Prostate gland (tissue), 2 donors: ENCODE data around the gene OOSP4A.

Experiments
- POLR2A ChIP-seq: fragments of 450-650 bp; IDR thresholded peaks from one replicate; pipeline ENCODE4 v1.6.1; 2016; ENCODE audit warnings: antibody characterized with exemption, mild to moderate bottlenecking
- POLR2AphosphoS5 ChIP-seq: sonication (generic); formaldehyde crosslinking; IDR thresholded peaks from one replicate; pipeline ENCODE4 v1.6.1; 2017; ENCODE audit warnings: antibody characterized with exemption
- TF ChIP-seq, protein P1 (sequence below), 4 experiments: fragments of 200-600 bp in 2 of 4; fragments of 450-650 bp in 2 of 4; sonication (generic) in 2 of 4; IDR thresholded peaks; 1 replicate in 3 of 4; 2 replicates in 1 of 4; pipeline ENCODE4 v1.5.1; 2016 to 2019; ENCODE audit warnings: antibody characterized with exemption in 4 of 4, mild to moderate bottlenecking in 2 of 4, moderate library complexity in 2 of 4

DNA sequence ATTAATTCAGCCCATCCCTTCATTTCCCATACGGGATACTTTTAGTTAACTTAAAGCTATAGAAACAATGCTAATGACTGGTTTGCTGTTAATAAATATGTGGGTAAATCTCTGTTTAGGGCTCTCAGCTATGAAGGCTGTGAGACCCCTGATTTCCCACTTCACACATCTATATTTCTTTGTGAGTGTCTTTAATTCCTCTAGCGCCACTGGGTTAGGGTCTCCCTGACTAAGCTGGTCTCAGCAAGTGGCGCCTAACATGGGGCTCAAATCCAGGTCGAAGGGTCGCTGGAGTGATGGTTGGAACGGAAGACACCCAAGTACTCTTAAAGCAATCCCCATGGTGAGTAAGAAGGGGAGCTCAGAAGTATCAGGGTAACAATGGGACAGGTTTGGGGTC, 40.0 kb upstream of the OOSP4A start:
- TF ChIP-seq POLR2A, result no peak
- TF ChIP-seq, protein P1, sequence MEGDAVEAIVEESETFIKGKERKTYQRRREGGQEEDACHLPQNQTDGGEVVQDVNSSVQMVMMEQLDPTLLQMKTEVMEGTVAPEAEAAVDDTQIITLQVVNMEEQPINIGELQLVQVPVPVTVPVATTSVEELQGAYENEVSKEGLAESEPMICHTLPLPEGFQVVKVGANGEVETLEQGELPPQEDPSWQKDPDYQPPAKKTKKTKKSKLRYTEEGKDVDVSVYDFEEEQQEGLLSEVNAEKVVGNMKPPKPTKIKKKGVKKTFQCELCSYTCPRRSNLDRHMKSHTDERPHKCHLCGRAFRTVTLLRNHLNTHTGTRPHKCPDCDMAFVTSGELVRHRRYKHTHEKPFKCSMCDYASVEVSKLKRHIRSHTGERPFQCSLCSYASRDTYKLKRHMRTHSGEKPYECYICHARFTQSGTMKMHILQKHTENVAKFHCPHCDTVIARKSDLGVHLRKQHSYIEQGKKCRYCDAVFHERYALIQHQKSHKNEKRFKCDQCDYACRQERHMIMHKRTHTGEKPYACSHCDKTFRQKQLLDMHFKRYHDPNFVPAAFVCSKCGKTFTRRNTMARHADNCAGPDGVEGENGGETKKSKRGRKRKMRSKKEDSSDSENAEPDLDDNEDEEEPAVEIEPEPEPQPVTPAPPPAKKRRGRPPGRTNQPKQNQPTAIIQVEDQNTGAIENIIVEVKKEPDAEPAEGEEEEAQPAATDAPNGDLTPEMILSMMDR (IDR thresholded peaks at IDR 0.05), result no peak
- no peak for TF ChIP-seq POLR2AphosphoS5
